IMR-90 (cell line): ENCODE data around the gene PCNX2.

ENCODE experiments used
- CEBPB ChIP-seq: IDR thresholded peaks from 2 replicates; pipeline ENCODE4 v1.6.1; 2012; ENCODE audit warnings: low read depth, low read length, improper control_type of control experiment
- CHD1 ChIP-seq: IDR thresholded peaks from 2 replicates; pipeline ENCODE4 v1.6.1; 2012; ENCODE audit warnings: low read depth, low read length, improper control_type of control experiment
- CTCF ChIP-seq: conservative IDR thresholded peaks from 2 replicates; pipeline ENCODE4 v1.5.1; 2012; ENCODE audit warnings: mild to moderate bottlenecking, low read depth, low read length, improper control_type of control experiment
- FOS ChIP-seq: fragments of 150-350 bp; IDR thresholded peaks from 2 replicates; pipeline ENCODE4 v1.6.1; 2016; ENCODE audit warnings: low read depth, low read length
- MAFK ChIP-seq: IDR thresholded peaks from 2 replicates; pipeline ENCODE4 v1.6.1; 2012; ENCODE audit warnings: low read depth, low read length, improper control_type of control experiment
- MAZ ChIP-seq: IDR thresholded peaks from 2 replicates; pipeline ENCODE4 v1.6.1; 2012; ENCODE audit warnings: low read depth, mild to moderate bottlenecking, low read length, improper control_type of control experiment, moderate library complexity, borderline replicate concordance
- MXI1 ChIP-seq: IDR thresholded peaks from 2 replicates; pipeline ENCODE4 v1.6.1; 2012; ENCODE audit warnings: low read depth, mild to moderate bottlenecking, low read length, moderate library complexity, borderline replicate concordance
- POLR2A ChIP-seq: IDR thresholded peaks from 2 replicates; pipeline ENCODE4 v1.6.1; 2012; ENCODE audit warnings: mild to moderate bottlenecking, low read depth, low read length
- RAD21 ChIP-seq: IDR thresholded peaks from 2 replicates; pipeline ENCODE4 v1.6.1; 2012; ENCODE audit warnings: low read length, improper control_type of control experiment
- RFX5 ChIP-seq: IDR thresholded peaks from 2 replicates; pipeline ENCODE4 v1.8.0; 2012; ENCODE audit warnings: low read depth, mild to moderate bottlenecking, low read length, moderate library complexity
- SMC3 ChIP-seq: fragments of 150-350 bp; IDR thresholded peaks from 2 replicates; pipeline ENCODE4 v1.6.1; 2016; ENCODE audit warnings: low read depth, mild to moderate bottlenecking, antibody characterized with exemption, low read length, moderate library complexity
- USF2 ChIP-seq: fragments of 150-350 bp; IDR thresholded peaks from 2 replicates; pipeline ENCODE4 v1.6.1; 2017; ENCODE audit warnings: mild to moderate bottlenecking, antibody characterized with exemption, low read length, low read depth

GRCh38 chr1:233082778-233083550 lies 212.6 kb downstream of the PCNX2 start:
- TF ChIP-seq CTCF (no peak), RAD21 (no peak), MXI1 (no peak), MAZ (no peak), CHD1 (no peak), CEBPB (no peak), MAFK (no peak), POLR2A (no peak), USF2 (no peak), RFX5 (no peak), SMC3 (no peak), FOS (no peak)
